Naive thymus-derived CD4-positive, alpha-beta T cell (primary cell): ENCODE measurements around the gene CHURC1. TPM values are rescaled to one million over a fixed set of nuclear protein-coding genes. Genes with fewer than 3 reads are reported as not detected.
A peak's percentile ranks its signal among the peaks of the same experiment; 100 is the strongest.

Experiments used
- ATAC-seq: fragments of 150-1000 bp; cut with Tn5 transposase; 2 replicates; pipeline ENCODE4 v1.10.0; 2021; ENCODE audit warnings: mild to moderate bottlenecking, moderate library complexity
- CTCF ChIA-PET: fragments of 350-600 bp; sonication (Branson Sonifier 250); formaldehyde crosslinking; loops from one replicate; lab custom pipeline; 2021; ENCODE audit warnings: antibody characterized with exemption; lab: Charles Lee
- POLR2A ChIA-PET: fragments of 350-600 bp; sonication (Branson Sonifier 250); formaldehyde crosslinking; loops from one replicate; lab custom pipeline; 2021; ENCODE audit warnings: antibody characterized with exemption, inconsistent platforms; lab: Charles Lee
- DNase-seq, 9 donors: peaks; one replicate each; pipeline versions ENCODE4 v3.0.0 to v3.0.0-alpha.2; 2020 to 2022; ENCODE audit warnings: mixed read lengths in 1 of 9
- H3K27ac ChIP-seq: one replicate; pipeline ENCODE4 v1.7.0; 2013; ENCODE audit warnings: mild to moderate bottlenecking, low read depth, low read length, moderate library complexity
- H3K27me3 ChIP-seq, 2 donors: one replicate each; pipeline ENCODE4 v1.7.0; 2013; ENCODE audit warnings: low read length in 2 of 2, mild to moderate bottlenecking in 2 of 2, moderate library complexity in 2 of 2; ENCODE audit not compliant: control insufficient read depth in 2 of 2, insufficient read depth in 2 of 2
- H3K36me3 ChIP-seq, 3 experiments: 1 replicate in 2 of 3; 2 replicates in 1 of 3; pipeline ENCODE4 v1.7.0; 2013; ENCODE audit warnings: low read length in 3 of 3, mild to moderate bottlenecking in 3 of 3, moderate library complexity in 1 of 3; ENCODE audit not compliant: insufficient read depth in 3 of 3, control insufficient read depth in 2 of 3
- H3K4me1 ChIP-seq, 2 donors: one replicate each; pipeline ENCODE4 v1.7.0; 2013; ENCODE audit warnings: low read length in 2 of 2, mild to moderate bottlenecking in 2 of 2, moderate library complexity in 1 of 2; ENCODE audit not compliant: control insufficient read depth in 2 of 2, insufficient read depth in 2 of 2
- H3K4me3 ChIP-seq: 2 replicates; pipeline ENCODE4 v1.7.0; 2013; ENCODE audit warnings: mild to moderate bottlenecking, low read length
- H3K9me3 ChIP-seq, 3 experiments: 1 replicate in 2 of 3; 2 replicates in 1 of 3; pipeline ENCODE4 v1.7.0; 2013; ENCODE audit warnings: low read length in 3 of 3; ENCODE audit not compliant: control insufficient read depth in 2 of 3
- H3K27ac Mint-ChIP-seq, 9 donors: one replicate each; pipeline ENCODE4 v1.8.0; 2020 to 2022; ENCODE audit warnings: mixed read lengths in 9 of 9, mild to moderate bottlenecking in 8 of 9, moderate library complexity in 5 of 9, inconsistent platforms in 2 of 9
- H3K27me3 Mint-ChIP-seq, 5 donors: one replicate each; pipeline ENCODE4 v1.8.0; 2021 to 2022; ENCODE audit warnings: mixed read lengths in 5 of 5, mild to moderate bottlenecking in 1 of 5
- H3K36me3 Mint-ChIP-seq, 5 donors: one replicate each; pipeline ENCODE4 v1.8.0; 2020 to 2022; ENCODE audit warnings: mixed read lengths in 5 of 5, mild to moderate bottlenecking in 3 of 5, inconsistent platforms in 1 of 5
- H3K4me1 Mint-ChIP-seq, 7 donors: one replicate each; pipeline ENCODE4 v1.8.0; 2020 to 2022; ENCODE audit warnings: mixed read lengths in 7 of 7, mild to moderate bottlenecking in 3 of 7, inconsistent platforms in 1 of 7
- H3K4me3 Mint-ChIP-seq, 10 donors: one replicate each; pipeline ENCODE4 v1.8.0; 2020 to 2022; ENCODE audit warnings: mild to moderate bottlenecking in 10 of 10, mixed read lengths in 10 of 10, moderate library complexity in 6 of 10, inconsistent platforms in 2 of 10
- H3K9me3 Mint-ChIP-seq, 11 donors: one replicate each; pipeline ENCODE4 v1.8.0; 2020 to 2022; ENCODE audit warnings: mixed read lengths in 11 of 11, mild to moderate bottlenecking in 4 of 11, inconsistent platforms in 1 of 11, moderate library complexity in 1 of 11
- intact Hi-C, 2 donors: fragments of 100-400 bp; cut with micrococcal nuclease; formaldehyde crosslinking; loops; one replicate each; pipeline ENCODE4 v1.15.1; 2023
- polyA plus RNA-seq, 2 donors: library from polyadenylated mRNA; unstranded; fragments of 300-500 nt; fragmentation: Illumina TruSeq; gene quantifications; one replicate each; pipeline ENCODE4 v1.2.3, GENCODE V29; 2021
- total RNA-seq, 6 experiments: library from RNA in 5 of 6; stranded (reverse) in 5 of 6; gene quantifications; 1 replicate in 5 of 6; 2 replicates in 1 of 6; pipeline ENCODE4 v1.2.3 and lab custom pipeline; 2021 to 2026

Gene CHURC1
- total and polyA plus RNA-seq, 7 experiments from 2014 or later: 71.9 to 204 (median 108) TPM

DNA sequence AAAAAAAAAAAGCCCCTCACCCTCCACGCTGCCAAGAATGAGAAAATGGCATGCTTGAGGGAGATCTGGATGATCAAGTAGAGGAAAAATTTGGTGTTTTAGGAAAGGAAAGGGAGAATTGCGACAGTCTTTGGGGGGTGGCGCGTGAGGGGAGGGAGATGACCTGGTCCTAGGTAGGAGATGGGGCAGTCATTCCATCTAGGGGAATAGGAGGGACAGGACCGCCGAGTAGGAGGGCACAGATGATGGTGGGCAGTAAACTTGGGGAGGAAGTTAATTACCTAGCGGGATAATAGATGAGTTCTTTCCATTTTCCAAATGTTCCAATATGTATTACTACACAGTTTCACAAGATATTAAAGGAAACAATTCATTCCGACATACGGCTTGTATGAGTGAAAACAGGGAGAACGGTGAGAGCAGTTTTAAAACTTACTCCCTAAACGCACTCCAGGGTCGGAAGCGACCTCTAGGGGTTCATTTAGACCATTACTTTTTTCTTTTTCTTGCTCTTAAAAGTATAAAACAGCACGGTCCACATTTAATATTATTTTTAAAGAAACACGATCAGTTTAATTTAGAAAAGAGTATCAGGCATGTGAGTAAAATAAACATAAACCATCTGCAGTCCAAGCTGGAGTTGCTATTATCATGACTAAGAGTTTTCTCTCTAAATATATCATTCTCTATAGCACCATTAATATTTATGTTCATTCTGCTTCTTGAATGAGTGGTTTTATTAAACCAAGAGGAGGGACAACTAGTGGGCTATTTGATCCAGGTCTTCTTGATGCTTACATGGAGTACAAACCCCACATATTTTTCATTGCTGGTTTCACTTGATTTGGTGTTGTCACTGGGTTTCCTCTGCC lies 69.4 kb downstream of the CHURC1 start:
- Histone ChIP-seq H3K4me1 (peaks cover 0 to 19% of the 10 kb centered on the region in 2 donors), H3K27me3 (no peaks in the 10 kb centered on the region), H3K27ac (no peak overlapping the region), H3K4me3 (no peak overlapping the region), H3K9me3 (no peaks in the 10 kb centered on the region), H3K36me3 (no peaks in the 10 kb centered on the region)
- peak overlapping the region; percentile 49 to 70 (median 64) for H3K4me3 Mint-ChIP-seq
- DNase-seq (peak in 7 of 9 donors; percentile 22 to 66 (median 60)), ATAC-seq (no peak)
- H3K4me1 Mint-ChIP-seq: peaks cover 20 to 44% (median 35%) of the 10 kb centered on the region in 7 donors
- ChIA-PET POLR2A (interaction anchor here (0.6 kb wide), 1 partner anchor 35 kb away, joined by 3 read pairs; no protein-coding TSS in a partner anchor), CTCF (interaction anchor here (0.6 to 3.5 kb wide), 10 partner anchors 13 to 312 kb away, joined by 3 to 32 read pairs (median 6); no protein-coding TSS in a partner anchor)
- peaks cover 0 to under 1% (median 0%) of the 10 kb centered on the region in 5 donors for H3K36me3 Mint-ChIP-seq
- H3K9me3 Mint-ChIP-seq: peaks cover 0 to 6% (median 0%) of the 10 kb centered on the region in 11 donors
- intact Hi-C loops: loop anchor here (1.0 to 5.0 kb wide), 5 partner anchors 91 to 312 kb away; no protein-coding TSS in a partner anchor
- H3K27ac Mint-ChIP-seq: peak overlapping the region in 3 of 9 donors; percentile 1 to 15 (median 10)
- peaks cover 0 to 40% (median 3%) of the 10 kb centered on the region in 5 donors for H3K27me3 Mint-ChIP-seq

Other genes with a start within 250 kb of the CHURC1 start
- gene PLEKHG3, start 210.0 kb upstream of the CHURC1 start, total RNA-seq: 10 to 100 TPM in 2 of 5 experiments, 1 to 10 TPM in 3; 1.2 to 43.6 (median 6.0) TPM
- under 1 TPM; 0.17 to 0.44 TPM for gene PLEKHG3, start 210.0 kb upstream of the CHURC1 start, polyA plus RNA-seq
- under 1 TPM in 3 of 5 experiments, not detected in 2; 0.05 to 0.12 (median 0.05) TPM for gene SPTB, start 34.5 kb upstream of the CHURC1 start, total RNA-seq
- not detected for gene SPTB, start 34.5 kb upstream of the CHURC1 start, polyA plus RNA-seq
- gene GPX2, start 28.3 kb downstream of the CHURC1 start, total RNA-seq: not detected
- gene GPX2, start 28.3 kb downstream of the CHURC1 start, polyA plus RNA-seq: not detected
- gene RAB15, start 57.9 kb downstream of the CHURC1 start, total RNA-seq: 1 to 10 TPM; 4.9 to 7.1 (median 5.9) TPM
- gene RAB15, start 57.9 kb downstream of the CHURC1 start, polyA plus RNA-seq: 10 to 100 TPM in 1 of 2 donors, 1 to 10 TPM in 1; 4.7 to 11.1 TPM
- 10 to 100 TPM; 10.4 to 19.7 (median 12.9) TPM for gene FNTB, start 72.4 kb downstream of the CHURC1 start, total RNA-seq
- gene FNTB, start 72.4 kb downstream of the CHURC1 start, polyA plus RNA-seq: 1 to 10 TPM; 4.0 to 7.7 TPM
- gene MAX, start 188.1 kb downstream of the CHURC1 start, total RNA-seq: 100 to 1,000 TPM; 164 to 236 (median 202) TPM
- 100 to 1,000 TPM; 145 to 158 TPM for gene MAX, start 188.1 kb downstream of the CHURC1 start, polyA plus RNA-seq